ENCODE data around the gene GABRA4.

The GABRA4 gene

DNA sequence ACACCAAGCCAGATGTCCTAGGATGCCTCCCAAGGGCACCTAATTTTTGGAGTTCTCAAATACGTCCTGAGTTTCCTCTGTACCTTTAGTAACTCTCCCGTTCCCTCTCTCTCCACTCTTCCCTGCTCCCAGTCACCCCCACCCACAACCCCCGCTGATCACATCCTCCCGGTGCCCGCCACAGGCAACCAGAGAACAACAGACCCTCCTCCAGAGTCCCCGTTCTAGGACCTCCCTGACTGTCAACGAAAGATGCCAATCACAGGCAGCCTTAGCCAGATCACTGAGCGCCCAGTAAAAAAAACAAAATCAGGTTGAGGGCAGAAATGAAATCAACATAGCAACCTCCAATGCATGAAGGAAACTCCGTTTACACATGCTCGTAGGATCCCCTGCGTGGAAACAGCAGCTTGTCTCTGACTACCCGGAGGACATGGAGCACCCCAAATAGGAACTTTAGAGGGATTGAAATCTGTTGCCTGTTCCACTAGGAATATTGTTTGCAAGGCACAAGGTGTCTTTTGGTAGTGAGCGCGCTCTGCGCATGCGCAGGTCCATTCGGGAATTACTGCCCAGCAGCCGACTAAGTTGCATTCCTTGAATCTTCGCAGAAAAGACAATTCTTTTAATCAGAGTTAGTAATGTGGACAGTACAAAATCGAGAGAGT, 37.8 kb upstream of the GABRA4 start, which contains the start of gene GABRB1:
Gene GABRB1 (plus strand): TSS at position 557 of the 668 bp plus-strand sequence.
- no peak for DNase-seq (ENCODE audit: low read depth)
- TF ChIP-seq, protein P1, sequence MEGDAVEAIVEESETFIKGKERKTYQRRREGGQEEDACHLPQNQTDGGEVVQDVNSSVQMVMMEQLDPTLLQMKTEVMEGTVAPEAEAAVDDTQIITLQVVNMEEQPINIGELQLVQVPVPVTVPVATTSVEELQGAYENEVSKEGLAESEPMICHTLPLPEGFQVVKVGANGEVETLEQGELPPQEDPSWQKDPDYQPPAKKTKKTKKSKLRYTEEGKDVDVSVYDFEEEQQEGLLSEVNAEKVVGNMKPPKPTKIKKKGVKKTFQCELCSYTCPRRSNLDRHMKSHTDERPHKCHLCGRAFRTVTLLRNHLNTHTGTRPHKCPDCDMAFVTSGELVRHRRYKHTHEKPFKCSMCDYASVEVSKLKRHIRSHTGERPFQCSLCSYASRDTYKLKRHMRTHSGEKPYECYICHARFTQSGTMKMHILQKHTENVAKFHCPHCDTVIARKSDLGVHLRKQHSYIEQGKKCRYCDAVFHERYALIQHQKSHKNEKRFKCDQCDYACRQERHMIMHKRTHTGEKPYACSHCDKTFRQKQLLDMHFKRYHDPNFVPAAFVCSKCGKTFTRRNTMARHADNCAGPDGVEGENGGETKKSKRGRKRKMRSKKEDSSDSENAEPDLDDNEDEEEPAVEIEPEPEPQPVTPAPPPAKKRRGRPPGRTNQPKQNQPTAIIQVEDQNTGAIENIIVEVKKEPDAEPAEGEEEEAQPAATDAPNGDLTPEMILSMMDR (IDR thresholded peaks at IDR 0.05; ENCODE audit: low read depth, low read length) = no peak
- TF ChIP-seq MYC (IDR thresholded peaks at IDR 0.05; ENCODE audit: low read depth, low read length) (no peak), POLR2A (IDR thresholded peaks at IDR 0.05; ENCODE audit: extremely low read depth, insufficient read length) (no peak)
- TF ChIP-seq, protein P2, sequence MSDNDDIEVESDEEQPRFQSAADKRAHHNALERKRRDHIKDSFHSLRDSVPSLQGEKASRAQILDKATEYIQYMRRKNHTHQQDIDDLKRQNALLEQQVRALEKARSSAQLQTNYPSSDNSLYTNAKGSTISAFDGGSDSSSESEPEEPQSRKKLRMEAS (IDR thresholded peaks at IDR 0.05; ENCODE audit: low read depth, low read length) = no peak
- no peak within 1 kb of the TSS for H3K4me3 ChIP-seq (ENCODE audit: low read depth, low read length)

DNA sequence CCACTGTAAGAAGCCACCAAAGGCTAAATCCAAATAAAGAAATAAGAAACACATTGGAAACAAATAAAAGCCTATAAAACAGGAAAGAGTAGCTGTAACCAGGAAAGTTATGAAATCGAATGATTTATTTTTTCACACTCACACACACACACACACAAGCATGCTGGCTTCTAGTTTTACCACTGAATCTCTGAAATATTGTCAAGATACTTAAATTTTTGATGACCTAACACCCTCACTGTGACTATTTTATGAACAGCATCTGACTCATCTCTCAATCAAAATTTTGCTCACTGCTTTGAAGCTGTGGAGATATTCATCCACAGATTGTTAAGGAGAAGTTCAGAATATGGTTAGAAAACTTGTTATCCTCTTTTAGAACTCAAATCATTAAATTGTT, 24.1 kb upstream of the GABRA4 start:
- no peak for DNase-seq (ENCODE audit: low read depth)
- no peak for TF ChIP-seq MYC (IDR thresholded peaks at IDR 0.05; ENCODE audit: low read depth, low read length)
- no peak for TF ChIP-seq POLR2A (IDR thresholded peaks at IDR 0.05; ENCODE audit: extremely low read depth, insufficient read length)
- TF ChIP-seq, protein P2 (IDR thresholded peaks at IDR 0.05; ENCODE audit: low read depth, low read length) = no peak
- TF ChIP-seq, protein P1 (IDR thresholded peaks at IDR 0.05; ENCODE audit: low read depth, low read length) = no peak
- no peak overlapping the region for H3K4me3 ChIP-seq (ENCODE audit: low read depth, low read length)

DNA sequence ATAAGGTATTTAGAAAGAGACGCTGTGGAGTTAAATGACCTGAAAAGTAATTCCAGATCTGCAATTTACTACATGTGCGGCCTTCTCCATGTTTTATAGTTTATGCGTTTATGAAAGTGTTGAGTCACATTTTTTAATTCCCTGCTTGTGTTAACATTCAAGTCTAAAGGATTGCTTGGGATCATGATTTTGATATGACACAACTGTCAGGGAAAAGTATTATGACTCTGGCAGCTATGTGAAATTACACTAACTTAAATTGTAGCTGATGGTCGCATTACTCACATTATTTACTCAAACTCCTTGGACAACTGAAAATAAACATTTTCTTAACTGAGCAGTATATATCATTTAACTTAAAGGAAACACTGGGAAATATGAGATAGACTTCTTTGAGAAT, 23.7 kb upstream of the GABRA4 start:
- DNase-seq (ENCODE audit: low read depth) = no peak
- no peak for TF ChIP-seq MYC (IDR thresholded peaks at IDR 0.05; ENCODE audit: low read depth, low read length)
- TF ChIP-seq, protein P2 (IDR thresholded peaks at IDR 0.05; ENCODE audit: low read depth, low read length) = no peak
- TF ChIP-seq POLR2A (IDR thresholded peaks at IDR 0.05; ENCODE audit: extremely low read depth, insufficient read length) = no peak
- TF ChIP-seq, protein P1 (IDR thresholded peaks at IDR 0.05; ENCODE audit: low read depth, low read length) = no peak
- H3K4me3 ChIP-seq (ENCODE audit: low read depth, low read length) = no peak overlapping the region

DNA sequence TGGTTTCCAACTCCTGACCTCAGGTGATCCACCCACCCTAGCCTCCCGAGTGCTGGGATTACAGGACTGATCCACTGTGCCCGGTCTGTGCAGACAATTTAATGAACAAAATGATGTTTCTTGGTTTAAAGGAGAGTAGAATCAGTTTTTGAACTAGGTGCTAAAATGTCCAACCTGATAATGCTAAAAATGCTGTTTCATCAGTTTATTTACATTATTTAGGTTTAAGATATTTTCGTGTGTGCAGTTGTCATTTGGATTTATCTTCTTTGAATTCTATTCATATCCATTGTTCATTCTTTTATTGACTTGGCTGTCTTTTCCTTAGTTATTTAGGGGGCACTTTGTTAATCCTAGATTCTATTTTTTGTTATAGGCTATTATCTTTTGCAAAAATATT, 20.0 kb upstream of the GABRA4 start:
- DNase-seq (ENCODE audit: low read depth) = no peak
- TF ChIP-seq, protein P2 (IDR thresholded peaks at IDR 0.05; ENCODE audit: low read depth, low read length) = no peak
- no peak for TF ChIP-seq POLR2A (IDR thresholded peaks at IDR 0.05; ENCODE audit: extremely low read depth, insufficient read length)
- no peak for TF ChIP-seq MYC (IDR thresholded peaks at IDR 0.05; ENCODE audit: low read depth, low read length)
- TF ChIP-seq, protein P1 (IDR thresholded peaks at IDR 0.05; ENCODE audit: low read depth, low read length) = no peak
- H3K4me3 ChIP-seq (ENCODE audit: low read depth, low read length) = no peak overlapping the region

DNA sequence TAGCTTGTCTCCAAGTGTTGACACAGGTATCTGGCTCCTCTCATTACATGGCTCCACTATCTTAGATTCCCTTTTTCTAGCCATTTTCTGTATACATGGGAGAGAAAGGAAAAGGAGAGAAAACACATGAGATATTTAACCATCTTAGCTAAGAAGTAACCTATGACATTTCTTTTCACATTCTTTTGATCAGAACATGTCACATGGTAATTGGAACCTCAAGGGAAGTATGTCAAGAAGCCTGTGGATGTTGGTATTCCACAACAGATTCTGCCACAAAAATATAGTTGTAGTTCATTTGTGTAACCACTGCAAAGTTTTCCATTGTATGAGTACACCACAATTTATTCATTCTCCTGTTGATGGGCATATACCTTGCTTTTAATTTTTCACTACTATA, 19.3 kb upstream of the GABRA4 start:
- DNase-seq (ENCODE audit: low read depth) = no peak
- TF ChIP-seq MYC (IDR thresholded peaks at IDR 0.05; ENCODE audit: low read depth, low read length) (no peak), POLR2A (IDR thresholded peaks at IDR 0.05; ENCODE audit: extremely low read depth, insufficient read length) (no peak)
- TF ChIP-seq, protein P2 (IDR thresholded peaks at IDR 0.05; ENCODE audit: low read depth, low read length) = no peak
- TF ChIP-seq, protein P1 (IDR thresholded peaks at IDR 0.05; ENCODE audit: low read depth, low read length) = no peak

More for the DNA sequence above, 19.3 kb upstream of the GABRA4 start:
- no peak overlapping the region for H3K4me3 ChIP-seq (ENCODE audit: low read depth, low read length)

All from NB4 (cell line).